ENCODE results near the gene SACS. TPM values are rescaled to one million over a fixed set of nuclear protein-coding genes. Genes with fewer than 3 reads are reported as not detected.

SACS gene
- total RNA-seq, 4 donors from 2014 or later, result 60.8 to 77.5 (median 65.4) TPM

DNA sequence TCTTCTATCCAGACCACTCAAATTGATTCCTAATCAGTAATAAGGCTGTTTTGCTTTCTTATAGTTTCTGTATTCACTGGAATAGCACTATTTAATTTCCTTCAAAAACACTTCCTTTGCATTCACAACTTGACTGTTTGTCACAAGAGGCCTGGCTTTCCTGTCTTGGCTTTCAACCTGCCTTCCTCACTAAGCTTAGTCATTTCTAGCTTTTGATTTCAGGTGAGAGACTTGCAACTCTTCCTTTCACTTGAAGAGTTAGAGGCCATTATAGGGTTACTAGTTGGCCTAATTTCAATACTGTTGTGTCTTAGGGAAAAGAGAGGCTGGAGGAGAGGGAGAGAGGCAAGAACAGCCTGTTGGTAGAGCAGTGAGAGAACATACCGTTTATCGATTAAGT, 47.0 kb downstream of the SACS start:
- Histone ChIP-seq H3K36me3 (no peaks in the 10 kb centered on the region), H3K4me1 (peaks cover 0 to 8% (median 0%) of the 10 kb centered on the region in 3 donors), H3K4me3 (no peak overlapping the region), H3K27me3 (no peaks in the 10 kb centered on the region), H3K27ac (no peak overlapping the region), H3K9me3 (no peaks in the 10 kb centered on the region)
- TF ChIP-seq, protein P1, sequence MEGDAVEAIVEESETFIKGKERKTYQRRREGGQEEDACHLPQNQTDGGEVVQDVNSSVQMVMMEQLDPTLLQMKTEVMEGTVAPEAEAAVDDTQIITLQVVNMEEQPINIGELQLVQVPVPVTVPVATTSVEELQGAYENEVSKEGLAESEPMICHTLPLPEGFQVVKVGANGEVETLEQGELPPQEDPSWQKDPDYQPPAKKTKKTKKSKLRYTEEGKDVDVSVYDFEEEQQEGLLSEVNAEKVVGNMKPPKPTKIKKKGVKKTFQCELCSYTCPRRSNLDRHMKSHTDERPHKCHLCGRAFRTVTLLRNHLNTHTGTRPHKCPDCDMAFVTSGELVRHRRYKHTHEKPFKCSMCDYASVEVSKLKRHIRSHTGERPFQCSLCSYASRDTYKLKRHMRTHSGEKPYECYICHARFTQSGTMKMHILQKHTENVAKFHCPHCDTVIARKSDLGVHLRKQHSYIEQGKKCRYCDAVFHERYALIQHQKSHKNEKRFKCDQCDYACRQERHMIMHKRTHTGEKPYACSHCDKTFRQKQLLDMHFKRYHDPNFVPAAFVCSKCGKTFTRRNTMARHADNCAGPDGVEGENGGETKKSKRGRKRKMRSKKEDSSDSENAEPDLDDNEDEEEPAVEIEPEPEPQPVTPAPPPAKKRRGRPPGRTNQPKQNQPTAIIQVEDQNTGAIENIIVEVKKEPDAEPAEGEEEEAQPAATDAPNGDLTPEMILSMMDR (IDR thresholded peaks at IDR 0.05), result no peak
- no peak for TF ChIP-seq POLR2A (IDR thresholded peaks at IDR 0.05)
- TF ChIP-seq POLR2AphosphoS5 (IDR thresholded peaks at IDR 0.05), result no peak
- TF ChIP-seq EP300 (IDR thresholded peaks at IDR 0.05), result no peak
- 81 to 94% methylated on average over 2 of the region's 2 CpGs for WGBS, 2 donors (ENCODE audit: low coverage in 1 of 2)
- ATAC-seq, result no peak

DNA sequence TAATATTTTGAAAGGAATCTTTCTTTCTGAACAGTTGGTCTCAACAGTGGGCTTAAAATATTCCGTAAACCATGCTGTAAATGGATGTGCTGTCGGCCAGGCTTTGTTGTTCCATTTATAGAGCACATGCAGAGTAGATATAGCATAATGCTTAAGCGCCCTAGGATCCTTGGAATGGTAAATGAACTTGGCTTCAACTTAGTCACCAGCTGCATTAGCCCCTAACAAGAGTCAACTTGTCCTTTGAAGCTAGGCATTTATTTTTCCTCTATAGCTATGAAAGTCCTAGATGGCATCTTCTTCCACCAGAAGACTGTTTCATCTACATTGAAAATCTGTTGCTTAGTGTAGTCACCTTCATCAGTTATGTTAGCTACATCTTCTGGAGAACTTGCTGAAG, 47.6 kb downstream of the SACS start:
- TF ChIP-seq POLR2A (IDR thresholded peaks at IDR 0.05), result no peak
- TF ChIP-seq, protein P1 (IDR thresholded peaks at IDR 0.05), result no peak
- no peak for TF ChIP-seq POLR2AphosphoS5 (IDR thresholded peaks at IDR 0.05)
- TF ChIP-seq EP300 (IDR thresholded peaks at IDR 0.05), result no peak
- WGBS, 2 donors (ENCODE audit: low coverage in 1 of 2), result 82 to 100% methylated on average over 3 of the region's 3 CpGs
- Histone ChIP-seq H3K4me1 (peaks cover 0 to 13% (median 0%) of the 10 kb centered on the region in 3 donors), H3K27me3 (no peaks in the 10 kb centered on the region), H3K36me3 (no peaks in the 10 kb centered on the region), H3K4me3 (no peak overlapping the region), H3K27ac (no peak overlapping the region), H3K9me3 (no peaks in the 10 kb centered on the region)
- ATAC-seq, result no peak

DNA sequence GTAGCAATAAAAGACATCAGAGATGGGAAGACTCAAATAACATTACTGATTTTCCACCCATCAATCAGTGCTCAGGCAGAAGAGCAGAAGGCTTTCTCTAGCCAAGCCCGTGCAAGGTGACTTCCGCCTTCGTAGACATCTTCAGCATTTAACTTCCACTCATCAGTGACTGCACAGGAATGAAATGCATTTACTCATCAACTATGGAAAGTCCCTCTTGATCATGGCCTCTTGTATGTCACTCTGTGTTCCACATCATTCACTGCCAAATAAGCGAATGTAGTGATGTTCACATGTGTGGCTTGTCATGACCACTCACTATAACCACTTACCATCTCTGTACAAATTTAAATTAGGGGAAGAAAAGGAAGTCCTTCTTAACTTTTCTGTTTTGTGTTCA, 49.4 kb downstream of the SACS start:
- no peak overlapping the region for H3K27ac ChIP-seq
- no peaks in the 10 kb centered on the region for H3K9me3 ChIP-seq
- 58 to 72% methylated on average over 4 of the region's 4 CpGs for WGBS, 2 donors (ENCODE audit: low coverage in 1 of 2)
- H3K27me3 ChIP-seq, result no peaks in the 10 kb centered on the region
- peaks cover 0 to 31% (median 0%) of the 10 kb centered on the region in 3 donors for H3K4me1 ChIP-seq
- TF ChIP-seq POLR2A (IDR thresholded peaks at IDR 0.05) (no peak), EP300 (IDR thresholded peaks at IDR 0.05) (no peak), POLR2AphosphoS5 (IDR thresholded peaks at IDR 0.05) (no peak)
- TF ChIP-seq, protein P1 (IDR thresholded peaks at IDR 0.05), result no peak
- no peak overlapping the region for H3K4me3 ChIP-seq
- no peak for ATAC-seq
- no peaks in the 10 kb centered on the region for H3K36me3 ChIP-seq

DNA sequence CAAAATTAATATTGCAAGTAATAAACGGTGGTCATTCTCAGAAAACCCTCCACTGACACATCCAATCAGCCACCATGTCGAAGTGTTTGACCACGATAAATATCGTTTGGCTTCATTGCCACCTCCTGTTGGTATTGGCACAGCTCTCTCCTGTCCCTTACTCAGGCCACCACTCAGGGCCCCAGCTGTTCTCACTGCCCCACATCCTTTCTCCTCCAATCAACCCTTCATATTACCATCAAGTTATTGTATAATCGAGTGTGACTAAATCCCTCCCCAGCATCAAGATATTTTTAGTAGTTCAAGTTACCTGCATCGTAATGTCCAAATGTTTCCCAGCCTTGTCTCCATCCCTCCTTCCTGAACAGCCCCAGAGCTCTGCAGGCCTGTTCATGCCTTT, 50.4 kb downstream of the SACS start:
- no peak for ATAC-seq
- H3K9me3 ChIP-seq, result no peaks in the 10 kb centered on the region
- TF ChIP-seq, protein P1 (IDR thresholded peaks at IDR 0.05), result no peak
- TF ChIP-seq EP300 (IDR thresholded peaks at IDR 0.05) (no peak), POLR2A (IDR thresholded peaks at IDR 0.05) (no peak), POLR2AphosphoS5 (IDR thresholded peaks at IDR 0.05) (no peak)
- no peaks in the 10 kb centered on the region for H3K27me3 ChIP-seq
- peaks cover 0 to 40% (median 0%) of the 10 kb centered on the region in 3 donors for H3K4me1 ChIP-seq
- no peak overlapping the region for H3K27ac ChIP-seq
- no peaks in the 10 kb centered on the region for H3K36me3 ChIP-seq
- 86 to 94% methylated on average over 6 of the region's 6 CpGs for WGBS, 2 donors (ENCODE audit: low coverage in 1 of 2)
- H3K4me3 ChIP-seq, result no peak overlapping the region

DNA sequence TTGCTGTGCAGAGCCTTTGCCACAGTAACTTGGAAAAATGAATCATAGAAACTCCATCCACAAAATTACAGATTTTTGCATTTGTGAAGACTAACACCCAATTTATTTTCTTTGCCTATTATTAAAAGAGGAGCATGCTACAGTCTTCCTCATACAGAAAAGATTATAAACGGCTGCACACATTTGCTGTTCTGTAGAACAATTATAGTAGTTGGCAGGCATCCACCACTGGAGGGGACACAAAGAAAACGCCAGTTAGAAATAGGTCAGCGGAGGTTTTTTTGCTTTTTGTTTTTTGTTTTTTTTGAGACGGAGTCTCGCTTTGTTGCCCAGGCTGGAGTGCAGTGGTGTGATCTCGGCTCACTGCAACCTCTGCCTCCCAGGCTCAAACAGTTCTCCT, 51.6 kb downstream of the SACS start:
- WGBS, 2 donors (ENCODE audit: low coverage in 1 of 2), result 18 to 21% methylated on average over 6 of the region's 6 CpGs
- Histone ChIP-seq H3K9me3 (no peaks in the 10 kb centered on the region), H3K36me3 (no peaks in the 10 kb centered on the region), H3K27me3 (no peaks in the 10 kb centered on the region), H3K4me3 (no peak overlapping the region), H3K4me1 (peaks cover 0 to 52% (median 5%) of the 10 kb centered on the region in 3 donors), H3K27ac (peak overlapping the region in 2 of 4 donors; percentile 22 to 36)
- TF ChIP-seq, protein P1 (IDR thresholded peaks at IDR 0.05), result no peak
- TF ChIP-seq POLR2A (IDR thresholded peaks at IDR 0.05), result no peak
- TF ChIP-seq EP300 (IDR thresholded peaks at IDR 0.05), result no peak
- no peak for TF ChIP-seq POLR2AphosphoS5 (IDR thresholded peaks at IDR 0.05)
- no peak for ATAC-seq

Data from gastroesophageal sphincter (tissue), 4 donors.